GM03348 (cell line): Measurements from ENCODE around the gene RHEX.
"Not testable (repeated sequence)": the region's sequence is repeated elsewhere in the genome, so short reads cannot be mapped to it uniquely, and the experiment has no call there.

Experiments used
- DNase-seq: peaks from one replicate; pipeline ENCODE4 v3.0.0; 2012; ENCODE audit warnings: low spot score

The RHEX gene

GRCh38 chr1:206059355-206059915 is 6.5 kb downstream of the RHEX start:
- no peak for DNase-seq

GRCh38 chr1:206060844-206061243 is 7.9 kb downstream of the RHEX start:
- DNase-seq: no peak

GRCh38 chr1:206062464-206062863 is 9.5 kb downstream of the RHEX start:
- DNase-seq: no peak

GRCh38 chr1:206064001-206064400 is 11.0 kb downstream of the RHEX start:
- not testable (repeated sequence) for DNase-seq

- DNase-seq: not testable (repeated sequence)
Measured at GRCh38 chr1:206064501-206064900, 11.5 kb downstream of the RHEX start.

GRCh38 chr1:206065547-206066145 is 12.7 kb downstream of the RHEX start:
- no peak for DNase-seq

GRCh38 chr1:206066479-206067171 is 13.7 kb downstream of the RHEX start:
- DNase-seq: no peak

- no peak for DNase-seq
Measured at GRCh38 chr1:206067486-206068227, 14.7 kb downstream of the RHEX start.

GRCh38 chr1:206068314-206068713 is 15.3 kb downstream of the RHEX start:
- DNase-seq: no peak

- no peak for DNase-seq
Measured at GRCh38 chr1:206070627-206071304, 17.8 kb downstream of the RHEX start.

GRCh38 chr1:206074839-206075238 is 21.9 kb downstream of the RHEX start:
- DNase-seq: no peak

GRCh38 chr1:206075786-206076755 is 23.1 kb downstream of the RHEX start:
- DNase-seq: peak; percentile 17

- DNase-seq: no peak
Measured at GRCh38 chr1:206079135-206079534, 26.2 kb downstream of the RHEX start.

GRCh38 chr1:206080026-206080820 is 27.2 kb downstream of the RHEX start:
- no peak for DNase-seq

- DNase-seq: no peak
Measured at GRCh38 chr1:206081856-206082255, 28.9 kb downstream of the RHEX start.

- no peak for DNase-seq
Measured at GRCh38 chr1:206082831-206083695, 30.1 kb downstream of the RHEX start.

GRCh38 chr1:206083750-206084149 is 30.8 kb downstream of the RHEX start:
- DNase-seq: no peak

- no peak for DNase-seq
Measured at GRCh38 chr1:206087091-206087490, 34.1 kb downstream of the RHEX start.

GRCh38 chr1:206089341-206089740 is 36.4 kb downstream of the RHEX start:
- no peak for DNase-seq
